Chondrocyte (in vitro differentiated cells): ENCODE measurements around the gene GLMP. TPM values are rescaled to one million over a fixed set of nuclear protein-coding genes. Genes with fewer than 3 reads are reported as not detected.
A peak's percentile ranks its signal among the peaks of the same experiment; 100 is the strongest.

Experiments used
- DNase-seq: peaks from one replicate; pipeline ENCODE4 v3.0.0; 2021; ENCODE audit warnings: mixed read lengths, low spot score
- H3K27ac Mint-ChIP-seq: one replicate; pipeline ENCODE4 v1.8.0; 2021; ENCODE audit warnings: mild to moderate bottlenecking, moderate library complexity, mixed read lengths; ENCODE audit not compliant: unreplicated experiment
- H3K27me3 Mint-ChIP-seq: 2 replicates; pipeline ENCODE4 v1.8.0; 2021; ENCODE audit warnings: low read depth, mixed read lengths
- H3K36me3 Mint-ChIP-seq: 2 replicates; pipeline ENCODE4 v1.8.0; 2021; ENCODE audit warnings: low read depth, mixed read lengths
- H3K4me1 Mint-ChIP-seq: 2 replicates; pipeline ENCODE4 v1.8.0; 2021; ENCODE audit warnings: low read depth, mild to moderate bottlenecking, mixed read lengths
- H3K4me3 Mint-ChIP-seq: one replicate; pipeline ENCODE4 v1.8.0; 2021; ENCODE audit warnings: mild to moderate bottlenecking, moderate library complexity, mixed read lengths; ENCODE audit not compliant: unreplicated experiment
- H3K9me3 Mint-ChIP-seq: 2 replicates; pipeline ENCODE4 v1.8.0; 2021; ENCODE audit warnings: low read depth, mixed read lengths
- total RNA-seq: library from RNA; stranded (reverse); gene quantifications from 3 replicates; pipeline ENCODE4 v1.2.1, GENCODE V29; 2021
- TF ChIP-seq, protein P1 (sequence below): fragments of 200-600 bp; sonication (generic); IDR thresholded peaks from 2 replicates; pipeline ENCODE4 v1.5.0; 2021; ENCODE audit warnings: antibody characterized with exemption, mild to moderate bottlenecking, moderate library complexity

Gene GLMP
- total RNA-seq, 1 donor from 2014 or later, result 68.1 TPM

DNA sequence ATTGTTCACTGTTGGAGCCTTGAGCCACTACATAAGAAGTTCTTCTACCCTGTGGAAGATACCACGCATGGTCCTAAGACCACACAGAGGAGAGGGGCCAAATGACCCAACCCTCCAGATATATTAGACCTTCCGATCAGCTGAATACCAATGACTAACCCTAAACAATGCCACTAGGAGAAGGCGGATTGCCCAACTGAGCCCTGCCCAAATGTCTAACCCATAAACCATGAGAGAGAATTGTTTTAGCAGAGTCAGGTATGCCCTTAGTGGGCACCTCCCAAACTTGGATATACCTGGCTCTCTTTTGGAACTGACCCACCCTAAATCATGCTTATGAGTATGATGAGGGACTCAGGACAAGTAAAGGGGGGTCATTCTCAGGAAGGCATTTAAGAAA is 25.2 kb downstream of the GLMP start:
- no peaks in the 10 kb centered on the region for H3K27me3 Mint-ChIP-seq
- TF ChIP-seq, protein P1, sequence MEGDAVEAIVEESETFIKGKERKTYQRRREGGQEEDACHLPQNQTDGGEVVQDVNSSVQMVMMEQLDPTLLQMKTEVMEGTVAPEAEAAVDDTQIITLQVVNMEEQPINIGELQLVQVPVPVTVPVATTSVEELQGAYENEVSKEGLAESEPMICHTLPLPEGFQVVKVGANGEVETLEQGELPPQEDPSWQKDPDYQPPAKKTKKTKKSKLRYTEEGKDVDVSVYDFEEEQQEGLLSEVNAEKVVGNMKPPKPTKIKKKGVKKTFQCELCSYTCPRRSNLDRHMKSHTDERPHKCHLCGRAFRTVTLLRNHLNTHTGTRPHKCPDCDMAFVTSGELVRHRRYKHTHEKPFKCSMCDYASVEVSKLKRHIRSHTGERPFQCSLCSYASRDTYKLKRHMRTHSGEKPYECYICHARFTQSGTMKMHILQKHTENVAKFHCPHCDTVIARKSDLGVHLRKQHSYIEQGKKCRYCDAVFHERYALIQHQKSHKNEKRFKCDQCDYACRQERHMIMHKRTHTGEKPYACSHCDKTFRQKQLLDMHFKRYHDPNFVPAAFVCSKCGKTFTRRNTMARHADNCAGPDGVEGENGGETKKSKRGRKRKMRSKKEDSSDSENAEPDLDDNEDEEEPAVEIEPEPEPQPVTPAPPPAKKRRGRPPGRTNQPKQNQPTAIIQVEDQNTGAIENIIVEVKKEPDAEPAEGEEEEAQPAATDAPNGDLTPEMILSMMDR, result no peak
- peaks cover 65% of the 10 kb centered on the region for H3K36me3 Mint-ChIP-seq
- no peak overlapping the region for H3K27ac Mint-ChIP-seq
- no peak for DNase-seq
- H3K9me3 Mint-ChIP-seq, result no peaks in the 10 kb centered on the region
- no peak overlapping the region for H3K4me3 Mint-ChIP-seq
- no peaks in the 10 kb centered on the region for H3K4me1 Mint-ChIP-seq

DNA sequence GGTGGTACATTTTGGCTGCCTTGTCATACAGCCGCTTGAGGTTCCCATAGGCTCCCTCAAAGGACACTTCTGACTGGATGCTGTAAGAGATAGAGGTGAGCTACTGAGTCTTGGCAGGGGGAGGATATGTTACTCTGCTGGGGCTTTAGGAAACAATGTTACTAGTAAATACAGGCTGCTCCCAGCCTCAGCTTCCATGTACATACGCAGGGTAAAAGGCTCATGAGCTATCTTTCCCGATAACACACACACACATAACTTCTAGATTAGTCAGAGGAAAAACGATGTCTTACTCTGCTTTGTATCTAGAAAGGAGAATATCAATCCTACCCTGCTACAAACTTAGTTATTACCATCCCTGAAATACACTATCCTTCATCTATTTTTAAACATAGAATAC is 27.1 kb downstream of the GLMP start:
- Mint-ChIP-seq H3K36me3 (peaks cover 58% of the 10 kb centered on the region), H3K27me3 (no peaks in the 10 kb centered on the region), H3K27ac (peak overlapping the region; percentile 1), H3K9me3 (no peaks in the 10 kb centered on the region), H3K4me3 (no peak overlapping the region), H3K4me1 (peaks cover 5% of the 10 kb centered on the region)
- TF ChIP-seq, protein P1, result no peak
- no peak for DNase-seq

DNA sequence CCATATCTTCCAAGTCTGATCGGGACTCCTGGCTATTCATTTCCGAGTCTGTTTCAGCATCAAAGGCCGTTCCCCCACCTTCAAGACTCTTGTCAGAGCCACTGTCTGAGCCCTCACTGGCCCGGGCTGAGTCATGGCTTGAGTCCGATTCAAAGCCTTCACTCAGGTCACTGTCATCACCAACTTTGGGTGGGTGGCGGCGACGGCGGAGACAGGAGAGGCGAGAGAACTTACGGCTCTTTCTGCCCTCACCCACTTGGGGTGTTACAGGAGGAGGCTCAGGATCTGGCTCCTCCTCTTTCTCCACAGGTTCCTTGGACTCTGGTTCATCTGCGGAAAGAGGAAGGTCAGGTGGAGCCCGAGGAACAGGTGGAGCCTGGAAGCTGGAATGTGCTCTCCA is 29.4 kb downstream of the GLMP start:
- H3K27me3 Mint-ChIP-seq, result no peaks in the 10 kb centered on the region
- DNase-seq, result no peak
- TF ChIP-seq, protein P1, result no peak
- H3K36me3 Mint-ChIP-seq, result peaks cover 59% of the 10 kb centered on the region
- H3K9me3 Mint-ChIP-seq, result no peaks in the 10 kb centered on the region
- H3K4me3 Mint-ChIP-seq, result no peak overlapping the region
- H3K4me1 Mint-ChIP-seq, result peaks cover 14% of the 10 kb centered on the region
- no peak overlapping the region for H3K27ac Mint-ChIP-seq

DNA sequence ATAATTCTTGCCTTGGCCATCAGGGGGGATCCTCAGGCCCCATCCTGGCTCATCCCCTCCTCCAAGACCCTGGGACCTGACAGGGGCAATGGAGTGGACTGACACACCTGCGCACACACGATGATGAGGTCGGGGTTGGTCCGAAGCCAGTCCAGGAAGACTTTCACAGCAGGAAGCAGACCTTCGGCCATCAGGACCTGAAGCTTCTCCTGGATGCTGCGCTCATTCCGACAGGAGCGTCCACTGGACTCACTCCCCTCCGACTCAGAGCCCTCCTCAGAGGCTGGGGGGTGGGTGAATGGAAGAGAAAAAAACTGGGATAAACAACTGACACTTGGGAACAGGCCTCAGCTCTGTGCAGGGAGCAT is 32.2 kb downstream of the GLMP start:
- Mint-ChIP-seq H3K27ac (no peak overlapping the region), H3K36me3 (peaks cover 66% of the 10 kb centered on the region), H3K27me3 (no peaks in the 10 kb centered on the region), H3K9me3 (no peaks in the 10 kb centered on the region), H3K4me3 (no peak overlapping the region), H3K4me1 (peaks cover 14% of the 10 kb centered on the region)
- peak; percentile 78 for DNase-seq
- TF ChIP-seq, protein P1, result no peak

DNA sequence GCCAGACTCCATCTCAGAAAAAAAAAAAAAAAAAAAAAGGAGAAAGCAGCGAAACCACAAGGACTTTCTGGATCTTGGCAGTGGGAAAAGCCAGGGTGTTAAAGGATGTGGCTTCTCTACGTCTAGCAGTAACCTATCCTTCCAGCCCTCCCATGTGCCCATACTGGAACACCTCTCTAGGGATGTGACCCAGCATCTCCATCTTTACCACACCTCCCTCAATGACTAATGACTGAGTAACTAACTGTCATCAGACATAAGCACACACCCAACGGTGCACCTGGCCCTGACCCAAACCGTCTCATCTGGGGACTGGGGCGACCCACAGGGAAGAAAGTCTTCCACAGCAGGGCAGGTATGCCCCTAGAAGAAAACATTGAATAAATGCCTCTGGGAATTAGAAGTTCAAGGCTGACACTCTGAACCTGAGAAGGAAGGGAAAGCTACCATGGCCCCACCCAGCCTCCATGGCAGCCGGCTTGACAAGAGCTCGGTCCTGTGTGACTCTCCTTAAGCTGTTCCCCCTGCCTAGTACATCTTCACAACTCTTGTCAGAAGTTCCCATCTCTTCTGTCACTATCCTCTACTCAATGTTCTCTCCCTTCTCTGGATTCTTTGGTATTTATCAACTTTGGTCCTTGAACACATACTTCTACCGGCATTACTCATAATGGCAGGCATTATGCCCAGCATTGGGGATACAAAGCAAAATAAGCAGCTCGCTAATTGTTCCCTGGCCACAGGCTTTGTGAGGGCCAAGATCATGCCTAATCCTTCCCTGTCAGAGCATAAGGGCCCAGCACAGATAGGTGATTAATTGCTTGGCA is 32.8 kb downstream of the GLMP start:
- Mint-ChIP-seq H3K27ac (peak overlapping the region; percentile 58), H3K27me3 (no peaks in the 10 kb centered on the region), H3K9me3 (no peaks in the 10 kb centered on the region), H3K4me3 (no peak overlapping the region), H3K36me3 (peaks cover 64% of the 10 kb centered on the region), H3K4me1 (peaks cover 14% of the 10 kb centered on the region)
- TF ChIP-seq, protein P1, result no peak
- peak; percentile 27 for DNase-seq
